ENCODE data around the gene P2RX6.
"Not testable (repeated sequence)": the region's sequence is repeated elsewhere in the genome, so short reads cannot be mapped to it uniquely, and the experiment has no call there.

P2RX6 gene

GRCh38 chr22:21052715-21053459 is 37.9 kb downstream of the P2RX6 start:
- no peak for DNase-seq (ENCODE audit: low read depth in 2 of 2)

GRCh38 chr22:21054046-21054713 is 39.2 kb downstream of the P2RX6 start:
- no peak for DNase-seq (ENCODE audit: low read depth in 2 of 2)

DNA sequence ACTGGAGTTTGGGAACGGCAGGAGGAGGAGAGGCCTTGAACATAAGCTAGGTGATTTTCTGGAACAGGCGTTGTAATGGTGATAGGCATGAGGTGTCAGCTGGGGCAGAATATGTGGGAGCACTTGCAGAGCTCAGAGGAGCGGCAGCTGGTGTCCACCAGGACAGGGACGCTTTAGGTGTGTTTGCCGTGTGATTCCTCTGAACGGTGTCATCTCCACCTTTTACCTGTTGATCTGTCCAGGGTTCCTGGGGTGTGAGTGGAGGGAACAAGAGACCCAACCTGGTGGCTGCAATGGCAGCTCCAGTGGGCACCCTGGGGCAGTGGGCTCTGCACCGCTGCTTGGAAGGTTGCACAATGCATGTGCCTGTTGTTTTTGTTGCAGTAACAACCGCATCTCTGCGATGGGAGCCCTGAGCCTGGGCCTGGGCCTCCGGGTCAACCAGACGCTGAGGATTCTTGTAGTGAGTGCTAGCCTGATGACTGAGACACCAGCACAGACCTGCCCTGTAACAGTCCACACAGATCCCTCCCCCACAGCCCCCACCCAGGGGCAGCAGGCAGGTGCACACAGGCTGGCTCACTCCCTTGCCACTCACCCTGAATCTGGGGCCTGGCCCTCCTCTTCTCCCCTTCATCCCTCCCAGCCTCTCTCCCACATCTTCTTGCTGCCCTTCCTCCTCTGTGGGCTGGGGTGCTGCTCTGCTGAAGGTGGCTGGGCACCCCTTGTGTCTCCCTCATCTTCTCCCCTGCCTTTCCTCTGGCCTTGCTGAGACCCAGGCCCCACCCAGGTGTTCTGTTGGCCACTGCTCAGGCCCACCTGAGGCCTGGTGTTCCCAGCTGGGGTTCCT is 40.0 kb downstream of the P2RX6 start:
- no peak for DNase-seq (ENCODE audit: low read depth in 2 of 2)

- no peak for DNase-seq (ENCODE audit: low read depth in 2 of 2)
Observed at GRCh38 chr22:21055564-21055834, 40.5 kb downstream of the P2RX6 start.

DNA sequence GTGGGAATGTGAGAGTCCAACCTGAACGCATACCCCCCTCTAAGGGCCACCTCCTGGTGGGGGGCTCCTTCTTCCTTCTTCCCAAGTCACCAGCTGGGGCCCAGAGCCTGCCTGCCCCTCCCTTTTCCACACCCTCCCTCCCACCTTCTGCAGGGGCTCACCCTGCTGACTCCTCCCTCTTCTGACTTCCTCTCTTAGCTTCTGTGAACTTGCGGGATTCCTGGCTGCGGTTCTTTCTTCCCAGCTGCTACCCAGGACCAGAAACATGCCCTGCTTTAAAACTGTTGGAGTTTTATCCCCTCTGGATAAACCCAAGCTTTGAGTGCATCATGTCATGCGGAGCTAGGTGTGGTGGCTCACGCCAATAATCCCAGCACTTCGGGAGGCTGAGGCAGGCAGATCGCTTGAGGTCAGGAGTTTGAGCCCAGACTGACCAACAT is 40.9 kb downstream of the P2RX6 start:
- DNase-seq (ENCODE audit: low read depth in 2 of 2), result no peak

GRCh38 chr22:21060363-21060762 is 45.4 kb downstream of the P2RX6 start:
- not testable (repeated sequence) for DNase-seq (ENCODE audit: low read depth in 2 of 2)

DNA sequence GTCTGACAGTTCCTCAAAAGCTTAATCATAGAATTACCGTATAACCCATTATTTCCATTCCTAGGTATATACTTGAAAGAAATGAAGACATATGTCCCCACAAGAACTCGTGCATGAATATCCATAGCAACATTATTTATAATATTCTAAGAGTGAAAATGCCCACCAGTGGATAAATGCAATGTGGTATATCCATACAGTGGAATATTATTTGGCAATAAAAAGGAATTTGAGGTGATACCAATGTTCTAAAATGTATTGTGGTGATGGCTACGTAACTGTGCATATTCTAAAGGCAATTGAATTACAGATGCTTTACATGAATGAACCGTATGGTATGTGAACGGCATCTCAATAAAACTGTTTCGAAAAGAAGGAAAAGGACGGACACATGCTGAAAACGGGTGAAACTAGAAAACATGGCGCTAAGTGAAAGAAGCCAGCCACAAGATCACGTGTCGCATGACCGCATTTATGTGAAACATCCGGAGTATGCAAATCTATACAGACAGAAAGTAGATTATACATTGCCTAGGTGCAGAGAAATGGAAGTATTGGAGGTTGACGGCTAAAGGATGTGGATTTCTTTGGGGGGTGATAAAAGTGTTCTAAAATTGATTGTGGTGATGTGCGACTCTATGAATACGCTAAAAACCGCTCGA is 46.8 kb downstream of the P2RX6 start:
- not testable (repeated sequence) for DNase-seq (ENCODE audit: low read depth in 2 of 2)

- not testable (repeated sequence) for DNase-seq (ENCODE audit: low read depth in 2 of 2)
Observed at GRCh38 chr22:21064425-21064824, 49.5 kb downstream of the P2RX6 start.

- no peak for DNase-seq (ENCODE audit: low read depth in 2 of 2)
Observed at GRCh38 chr22:21064917-21065864, 50.2 kb downstream of the P2RX6 start.

- no peak for DNase-seq (ENCODE audit: low read depth in 2 of 2)
Observed at GRCh38 chr22:21067075-21067900, 52.3 kb downstream of the P2RX6 start.

GRCh38 chr22:21067901-21068680 is 53.1 kb downstream of the P2RX6 start:
- DNase-seq (ENCODE audit: low read depth in 2 of 2), result no peak

GRCh38 chr22:21068681-21069276 is 53.8 kb downstream of the P2RX6 start:
- no peak for DNase-seq (ENCODE audit: low read depth in 2 of 2)

- no peak for DNase-seq (ENCODE audit: low read depth in 2 of 2)
Observed at GRCh38 chr22:21069375-21069774, 54.4 kb downstream of the P2RX6 start.

DNA sequence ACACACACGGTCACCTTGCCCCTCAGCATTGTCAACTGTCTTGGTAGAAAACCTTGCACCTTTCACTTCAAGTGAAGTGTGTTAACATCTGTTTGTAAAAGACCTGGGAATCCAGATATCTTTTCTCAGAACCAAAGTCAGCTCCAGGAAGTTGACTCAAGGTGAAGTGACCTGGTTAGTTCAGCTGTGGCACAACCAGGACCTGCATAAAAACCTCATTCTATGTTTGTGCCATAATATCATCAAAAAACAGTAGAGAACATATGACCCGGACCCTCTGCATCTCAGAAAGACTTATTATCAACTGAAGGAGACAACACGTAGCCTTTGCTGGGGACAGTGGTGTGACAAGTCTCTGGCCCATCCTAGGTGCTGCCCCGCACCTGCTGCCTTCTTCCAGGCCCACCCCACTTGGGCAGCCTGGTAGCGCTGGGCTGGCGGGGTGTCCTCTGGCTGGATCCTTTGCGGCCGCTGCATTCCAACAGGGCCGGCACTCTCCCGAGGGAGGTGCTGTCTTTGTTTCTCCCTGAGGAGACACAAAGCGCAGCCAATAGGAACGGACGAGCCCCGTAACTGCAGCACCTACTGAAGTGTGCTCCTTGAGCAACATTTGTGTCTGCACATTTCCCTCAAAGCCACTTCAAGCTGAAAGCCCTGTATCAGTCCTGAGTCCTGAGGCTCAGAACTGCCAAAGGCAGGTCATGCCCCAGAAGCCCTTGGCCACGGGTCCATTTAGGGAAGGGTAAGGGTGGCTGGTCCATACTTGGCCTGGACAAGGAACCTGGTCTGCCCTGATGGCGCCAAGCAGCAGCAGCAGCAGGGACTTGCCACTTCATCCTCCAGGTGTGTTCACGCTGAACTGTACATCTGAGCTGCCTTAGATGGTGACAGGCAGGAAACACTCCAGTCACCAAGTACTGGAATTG is 56.0 kb downstream of the P2RX6 start:
- no peak for DNase-seq (ENCODE audit: low read depth in 2 of 2)

DNA sequence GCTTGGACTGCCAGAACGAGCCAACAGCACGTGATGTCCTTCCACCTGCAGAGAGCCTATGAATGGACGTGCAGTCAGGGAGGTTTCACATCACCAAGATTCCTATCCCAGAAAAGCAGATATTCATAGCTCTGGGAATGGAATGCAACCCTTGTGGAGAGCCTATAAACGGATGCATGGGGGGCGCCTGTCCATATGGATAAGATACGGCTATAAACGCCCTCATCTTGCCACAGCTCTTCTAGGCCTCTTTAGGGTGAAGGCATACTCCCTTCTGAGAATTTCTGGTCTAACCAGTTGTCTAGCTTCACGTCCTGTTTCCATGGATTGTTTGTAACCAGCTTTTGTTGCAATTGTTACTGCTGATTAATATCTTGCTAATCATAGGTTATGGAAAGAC is 56.8 kb downstream of the P2RX6 start:
- not testable (repeated sequence) for DNase-seq (ENCODE audit: low read depth in 2 of 2)

- no peak for DNase-seq (ENCODE audit: low read depth in 2 of 2)
Observed at GRCh38 chr22:21073023-21073422, 58.1 kb downstream of the P2RX6 start.

GRCh38 chr22:21073482-21073881 is 58.5 kb downstream of the P2RX6 start:
- DNase-seq (ENCODE audit: low read depth in 2 of 2), result no peak

Measured in activated CD4-positive, alpha-beta T cell treated with anti-CD3 and anti-CD28 coated beads for 24 hours (primary cell).